T-helper 9 cell (primary cell): ENCODE data around the gene SHISA6.

Source experiments
- DNase-seq: peaks from one replicate; pipeline ENCODE4 v3.0.0-alpha.2; 2020

Gene SHISA6

DNA sequence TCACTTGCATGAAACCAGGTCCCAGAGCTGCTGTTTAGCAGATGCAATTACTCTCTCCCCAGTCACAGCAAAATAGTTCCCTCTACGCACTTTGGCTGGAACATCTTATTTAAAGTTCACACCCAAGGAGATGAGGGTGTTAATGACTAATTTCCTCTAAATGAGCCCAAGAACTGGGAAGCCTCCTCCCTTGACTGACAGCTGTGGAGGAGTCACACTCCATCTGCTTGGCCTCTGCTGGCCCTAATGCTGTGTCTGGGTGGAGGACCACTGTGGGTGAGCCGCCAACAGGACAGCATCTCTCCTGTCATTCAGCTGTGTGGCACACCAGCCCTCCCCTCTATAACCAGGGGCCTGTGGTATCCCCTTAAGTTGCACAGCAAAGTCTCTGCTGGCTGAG lies 115.4 kb downstream of the SHISA6 start:
- DNase-seq, result no peak

DNA sequence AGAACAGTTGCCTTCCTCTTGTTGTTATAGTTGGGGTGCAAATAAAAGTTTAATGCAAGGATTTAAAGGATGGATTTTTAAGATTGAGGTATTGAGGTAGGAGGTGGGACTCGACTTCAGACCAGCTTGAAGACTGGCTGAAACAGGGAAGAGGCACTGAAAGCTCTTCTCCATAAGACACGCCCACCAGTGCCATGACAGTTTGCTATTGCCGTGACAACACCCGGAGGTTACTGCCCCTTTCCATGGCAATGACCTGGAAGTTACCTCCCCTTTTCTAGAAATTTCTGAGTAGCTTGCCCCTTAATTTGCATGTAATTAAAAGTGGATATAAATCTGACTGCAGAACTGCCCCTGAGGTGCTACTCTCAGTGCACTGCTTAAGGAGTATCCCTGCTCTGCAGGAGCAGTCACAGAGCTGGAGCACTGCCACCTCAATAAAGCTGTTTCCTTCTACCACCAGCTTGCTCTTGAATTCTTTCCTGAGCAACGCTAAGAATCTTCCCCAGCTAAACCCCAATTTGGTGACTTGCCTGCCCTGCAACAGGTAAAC lies 122.6 kb downstream of the SHISA6 start:
- DNase-seq, result no peak

DNA sequence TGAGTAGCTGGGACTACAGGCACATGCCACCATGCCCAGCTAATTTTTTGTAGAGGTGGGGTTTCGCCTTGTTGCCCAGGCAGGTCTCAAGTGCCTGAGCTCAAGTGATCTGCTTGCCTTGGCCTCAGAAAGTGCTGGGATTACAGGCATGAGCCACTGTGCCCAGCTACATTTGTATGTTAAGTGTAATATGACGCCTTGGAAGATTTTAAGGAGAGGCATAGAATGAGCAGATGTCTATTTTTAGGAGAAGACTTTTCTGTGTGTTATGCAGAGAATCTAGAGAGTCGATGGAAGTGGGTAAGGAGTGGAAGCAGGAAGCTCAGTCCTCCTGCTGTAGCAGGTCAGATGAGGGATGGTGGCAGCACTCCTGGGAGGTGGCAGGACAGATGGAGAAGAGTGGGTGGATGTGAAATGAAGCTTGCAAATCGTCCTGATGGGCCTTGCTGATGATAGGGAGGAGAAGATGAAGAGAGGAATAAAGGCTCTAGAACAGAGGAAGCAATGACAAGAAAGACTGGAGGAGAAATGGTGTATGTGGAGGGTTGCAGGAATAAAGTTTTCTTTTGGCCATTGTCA lies 125.3 kb downstream of the SHISA6 start:
- DNase-seq, result no peak

DNA sequence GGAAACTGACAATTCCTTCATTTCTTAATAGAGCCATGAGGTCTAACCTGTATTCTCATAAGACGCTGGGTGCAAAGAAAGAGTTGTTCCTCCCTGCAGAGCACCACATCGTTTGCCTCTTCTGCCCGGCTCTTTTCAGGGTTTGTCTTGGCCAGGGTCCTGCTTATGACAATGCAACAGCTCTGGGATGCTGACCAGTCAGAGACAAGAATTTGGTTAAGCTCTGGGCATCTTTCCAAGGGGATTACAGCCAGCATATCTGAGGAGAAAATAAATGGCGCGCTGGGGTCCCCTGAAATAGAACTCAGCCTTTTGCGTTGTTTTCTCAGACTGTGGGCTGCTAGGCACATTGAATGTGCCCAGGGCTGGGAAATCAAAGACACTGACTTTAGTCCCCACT lies 128.6 kb downstream of the SHISA6 start:
- no peak for DNase-seq

DNA sequence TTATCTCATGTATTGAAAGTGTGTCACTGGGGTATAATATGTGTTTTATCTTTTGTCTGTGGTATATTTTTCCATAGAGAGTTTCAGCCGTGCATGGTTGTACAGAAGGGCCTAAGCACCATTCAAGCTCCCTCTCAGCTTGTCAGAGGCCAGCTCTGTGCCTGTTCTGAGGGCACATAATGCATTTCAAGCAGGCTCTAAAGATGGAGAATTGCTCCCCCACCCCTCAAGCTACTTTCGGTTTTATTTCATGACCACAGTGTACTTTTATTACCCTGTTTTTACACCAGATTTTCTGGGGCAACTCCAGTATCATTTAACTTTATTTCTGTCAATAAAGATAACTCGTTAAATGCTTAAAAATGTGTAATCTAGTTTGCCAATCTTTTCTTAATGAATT lies 131.7 kb downstream of the SHISA6 start:
- no peak for DNase-seq

DNA sequence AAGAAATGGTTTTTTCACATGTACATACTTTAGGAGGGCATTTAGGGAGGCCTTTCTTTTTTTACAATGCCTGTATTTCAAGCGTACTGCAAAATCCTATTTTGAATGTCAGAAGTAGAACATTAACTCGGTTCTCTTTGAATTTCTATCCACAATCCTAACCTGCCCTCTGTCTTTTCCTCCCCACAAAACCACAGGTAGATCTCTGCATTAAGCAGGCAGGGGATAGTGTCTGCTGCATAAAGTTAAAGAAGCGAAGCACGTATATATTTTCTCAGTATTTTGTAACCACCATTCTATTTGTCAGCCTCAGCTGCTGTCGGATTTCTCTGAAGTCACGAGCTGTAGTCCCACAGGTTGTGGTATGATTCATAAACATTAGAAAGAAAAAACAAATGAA lies 137.5 kb downstream of the SHISA6 start:
- no peak for DNase-seq

DNA sequence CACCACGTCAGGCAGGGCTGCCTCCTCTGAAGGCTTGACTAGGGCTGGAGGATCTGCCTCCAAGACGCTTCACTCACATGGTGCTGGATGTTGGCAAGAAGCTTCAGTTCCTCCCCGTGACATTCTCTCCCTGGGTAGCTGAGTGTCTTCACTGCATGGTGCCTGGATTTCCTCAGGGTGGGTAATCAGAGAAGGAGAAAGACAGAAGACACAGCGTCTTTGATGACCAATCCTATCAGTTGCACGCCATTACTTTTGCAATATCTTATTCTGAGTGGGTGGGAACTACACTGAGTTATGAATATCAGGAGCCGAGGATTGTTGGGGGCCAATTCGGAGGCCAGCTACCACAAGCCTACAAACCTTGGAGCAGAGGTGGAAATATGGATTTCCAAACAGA lies 139.7 kb downstream of the SHISA6 start:
- DNase-seq, result no peak

DNA sequence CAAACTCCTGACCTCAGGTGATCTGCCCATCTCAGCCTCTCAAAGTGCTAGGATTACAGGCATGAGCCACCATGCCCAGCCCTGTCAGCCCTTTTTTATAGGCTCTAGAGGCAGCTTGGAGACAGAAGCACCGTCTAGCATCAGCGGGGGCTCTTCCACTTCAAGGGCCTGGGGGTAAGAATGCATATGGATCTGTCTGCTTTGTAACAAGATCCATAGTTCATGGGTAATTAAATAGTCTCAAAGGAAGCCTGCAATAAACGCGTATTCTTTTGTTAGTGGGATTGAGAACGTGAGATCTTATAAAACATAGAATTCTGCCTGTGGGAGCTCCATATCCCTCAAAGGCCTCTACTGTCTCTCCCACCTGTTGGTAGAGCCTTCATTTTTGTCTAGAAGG lies 142.1 kb downstream of the SHISA6 start:
- DNase-seq, result no peak

DNA sequence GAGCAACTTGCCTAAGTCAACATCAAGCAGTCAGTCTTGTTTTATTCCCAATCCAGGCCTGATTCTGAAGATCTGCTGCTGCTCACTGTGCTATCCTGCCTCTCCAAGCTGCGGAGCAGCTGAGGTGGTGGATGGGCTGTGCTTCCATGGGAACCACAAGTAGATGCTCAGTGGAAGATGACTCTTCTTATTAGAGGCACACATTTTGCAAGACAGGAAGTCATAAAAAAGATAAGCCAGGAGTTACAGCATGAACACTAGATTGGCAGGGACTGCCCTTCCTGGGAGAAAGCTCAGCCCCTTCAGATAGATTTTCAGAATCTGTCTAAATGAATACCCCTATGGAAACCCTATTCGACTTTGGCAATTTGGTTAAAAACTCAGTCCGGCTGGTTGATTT lies 143.1 kb downstream of the SHISA6 start:
- DNase-seq, result no peak

DNA sequence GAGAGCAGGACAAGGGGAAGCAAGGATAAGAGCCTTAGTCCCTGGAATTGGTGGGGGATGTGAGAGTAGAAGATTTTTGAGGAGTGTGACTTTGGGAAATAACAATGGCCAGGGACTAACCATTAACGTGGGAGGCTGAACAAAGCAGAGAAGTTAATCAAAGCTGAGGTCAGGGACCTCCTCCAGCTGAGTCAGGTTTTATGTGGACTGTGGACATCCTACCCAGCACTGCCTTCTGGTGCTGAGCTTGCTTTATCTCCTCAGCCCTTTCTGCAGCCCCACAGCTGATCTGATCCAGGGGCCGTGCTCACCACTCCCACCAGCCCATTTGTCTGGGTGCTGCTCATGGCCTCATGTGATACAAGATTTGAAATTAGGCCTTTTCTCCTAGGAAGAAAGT lies 146.6 kb downstream of the SHISA6 start:
- DNase-seq, result no peak

DNA sequence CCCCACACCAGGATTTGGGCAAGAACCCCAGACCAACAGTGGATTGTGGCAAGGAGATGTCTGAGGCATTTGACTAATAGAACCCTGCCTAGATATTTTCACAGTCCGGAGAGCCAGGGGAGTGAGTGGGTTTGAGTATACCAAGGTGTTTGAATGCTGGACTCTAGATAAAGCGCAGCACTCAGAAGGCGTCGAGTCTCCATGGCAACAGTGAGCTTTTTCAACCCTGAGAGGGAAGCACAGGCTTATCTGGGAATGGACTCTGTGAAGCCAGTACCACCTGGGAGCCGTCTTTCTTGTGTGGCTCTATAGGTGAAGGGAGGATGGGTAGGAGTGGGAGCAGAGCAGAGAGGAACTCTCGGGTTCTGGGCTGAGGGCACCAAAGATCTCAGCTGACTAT lies 147.0 kb downstream of the SHISA6 start:
- no peak for DNase-seq

DNA sequence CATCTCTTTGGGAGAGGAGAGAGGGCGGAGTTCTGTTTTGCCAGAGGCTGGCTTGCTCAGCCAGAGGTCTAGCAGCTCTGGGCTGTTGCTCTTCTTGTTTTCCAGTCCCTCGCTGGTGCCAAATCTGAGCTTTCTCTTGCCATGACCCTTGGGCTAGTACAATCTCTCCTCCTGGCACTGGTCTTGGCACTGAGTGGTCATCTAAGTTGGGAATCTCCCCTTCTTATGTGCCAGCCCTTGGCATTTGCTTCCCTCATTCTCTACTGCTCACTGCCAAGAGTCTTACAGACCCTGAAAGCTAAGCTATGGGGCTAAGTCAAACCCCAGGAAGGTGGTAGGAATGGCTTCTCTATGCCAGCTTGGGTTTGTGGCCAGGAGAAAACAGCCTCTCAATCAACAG lies 148.6 kb downstream of the SHISA6 start:
- no peak for DNase-seq

DNA sequence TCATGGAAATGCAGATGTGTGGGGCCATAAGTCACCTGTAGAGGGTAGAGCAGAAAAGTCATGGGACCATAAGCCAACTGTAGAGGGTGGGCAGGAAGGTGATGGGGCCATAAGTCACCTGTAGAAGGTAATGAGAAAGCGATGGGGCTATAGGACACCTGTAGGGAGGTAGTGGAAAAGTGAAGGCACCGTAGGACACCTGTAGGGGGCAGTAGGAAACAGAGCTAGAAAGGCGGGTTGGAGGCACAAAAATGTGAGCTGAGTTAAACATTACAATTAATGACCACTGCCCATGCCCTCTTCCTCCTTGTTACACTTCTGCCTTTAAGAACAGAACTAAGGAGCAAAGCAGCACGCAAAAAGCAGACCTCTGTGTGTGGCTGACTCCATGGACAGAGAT lies 150.1 kb downstream of the SHISA6 start:
- no peak for DNase-seq

DNA sequence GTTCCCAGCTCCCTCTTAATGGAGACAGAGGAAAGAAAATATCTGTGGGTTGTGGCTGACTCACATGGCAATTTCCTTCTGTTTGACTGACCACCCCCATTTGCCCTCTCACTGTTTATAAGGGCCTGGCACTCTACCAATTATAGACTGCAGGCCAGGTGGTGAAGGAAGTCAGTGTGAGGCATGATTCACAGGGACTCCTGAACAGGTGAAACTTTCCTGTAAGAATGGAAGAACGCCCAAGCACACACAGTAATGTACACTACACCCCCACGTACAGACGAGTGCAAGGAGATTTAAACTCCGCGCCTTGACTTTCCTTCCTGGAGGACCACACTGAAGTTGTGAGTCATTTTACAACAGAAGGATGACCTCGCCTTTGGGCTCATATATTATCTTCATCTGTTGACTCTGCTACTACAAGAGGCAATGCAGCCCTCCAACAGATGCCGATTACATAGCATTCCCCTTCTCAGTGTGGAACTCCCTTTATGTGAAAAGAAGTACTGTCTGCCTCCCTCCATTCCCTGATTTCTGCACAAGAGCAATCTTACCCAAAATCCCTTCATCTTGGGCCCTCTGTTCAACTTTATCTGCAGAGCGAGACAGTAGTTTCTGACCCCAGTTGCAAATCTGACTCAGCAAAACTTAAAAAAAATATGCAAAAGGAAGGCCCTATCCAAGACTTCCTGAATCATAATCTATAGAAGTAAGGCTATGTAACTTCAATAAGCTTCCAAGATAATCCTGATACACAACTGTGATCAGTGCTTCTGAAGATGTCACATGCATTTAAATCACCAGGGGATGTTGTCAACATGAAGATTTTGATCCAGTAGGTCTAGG lies 163.6 kb downstream of the SHISA6 start:
- no peak for DNase-seq

DNA sequence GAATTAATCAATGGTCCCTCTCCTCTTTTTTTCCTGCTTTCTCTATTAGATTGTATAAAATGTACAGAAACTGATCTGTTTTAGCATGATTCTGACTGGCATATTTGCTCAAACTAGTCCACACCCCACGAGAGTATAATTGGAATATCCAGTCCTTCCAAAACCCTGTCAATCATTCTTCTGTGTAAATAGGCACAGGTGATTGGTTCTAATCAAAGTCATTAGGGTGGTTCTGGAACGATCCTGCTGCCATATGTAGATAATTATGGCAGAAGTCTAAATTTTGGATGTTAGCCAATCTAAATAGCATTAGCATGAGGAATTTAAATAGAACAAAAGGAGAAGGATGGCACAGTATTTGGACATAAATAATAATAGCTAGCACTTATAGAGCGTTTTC lies 165.7 kb downstream of the SHISA6 start:
- no peak for DNase-seq

DNA sequence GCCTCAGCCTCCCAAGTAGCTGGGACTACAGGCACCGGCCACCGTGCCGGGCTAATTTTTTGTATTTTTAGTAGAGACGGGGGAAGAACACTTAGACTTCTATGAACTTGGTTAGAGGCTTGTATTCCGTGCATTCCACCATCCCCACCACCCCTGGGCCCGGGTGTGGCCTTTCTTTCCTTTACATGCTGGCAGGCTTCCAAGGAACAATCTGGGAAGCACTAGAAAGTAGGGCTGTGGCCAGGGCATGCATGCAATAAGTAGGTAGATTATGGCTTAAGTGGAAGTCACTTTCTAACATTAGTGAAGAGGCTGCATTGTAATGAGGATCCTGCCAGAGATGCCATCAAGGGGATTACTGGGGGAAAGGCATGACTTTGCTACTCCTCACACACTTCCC lies 171.6 kb downstream of the SHISA6 start:
- no peak for DNase-seq

DNA sequence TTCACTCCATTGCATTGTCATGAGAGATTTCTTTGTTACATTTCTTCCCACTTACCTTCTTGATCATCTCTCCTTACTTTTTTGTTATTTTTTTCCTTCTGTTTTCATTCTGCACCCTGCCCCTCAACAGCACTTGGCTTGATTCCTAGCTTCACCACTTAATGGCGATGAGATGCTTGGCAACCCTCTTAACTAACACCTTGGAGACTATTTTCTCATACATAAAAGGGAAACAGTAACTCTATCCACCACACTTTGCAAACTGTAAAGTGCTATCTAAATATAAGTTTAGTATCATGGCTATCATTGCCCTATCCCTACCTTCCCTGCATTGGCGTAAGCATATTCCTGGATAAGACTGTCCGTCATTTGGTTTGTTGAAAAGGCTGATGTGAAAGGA lies 177.3 kb downstream of the SHISA6 start:
- no peak for DNase-seq

DNA sequence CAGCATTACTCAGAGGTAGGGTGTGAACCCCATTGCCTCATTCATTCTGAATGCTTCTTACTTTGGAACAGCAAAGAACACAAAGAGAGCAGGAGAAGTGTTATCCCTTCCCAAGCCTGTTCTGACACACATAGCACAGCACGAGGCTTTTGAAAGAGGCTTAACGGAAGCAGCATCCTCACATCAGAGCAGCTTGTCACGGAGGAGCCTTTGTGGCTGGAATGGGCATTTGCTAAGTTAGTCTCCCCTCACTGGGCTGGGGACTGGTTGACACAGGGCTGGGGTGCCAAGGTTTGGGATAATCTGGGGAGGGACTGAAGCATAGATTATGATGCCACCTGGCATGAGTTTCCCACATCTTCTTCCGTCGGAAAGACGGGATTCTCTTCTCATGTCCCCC lies 189.7 kb downstream of the SHISA6 start:
- DNase-seq, result no peak

DNA sequence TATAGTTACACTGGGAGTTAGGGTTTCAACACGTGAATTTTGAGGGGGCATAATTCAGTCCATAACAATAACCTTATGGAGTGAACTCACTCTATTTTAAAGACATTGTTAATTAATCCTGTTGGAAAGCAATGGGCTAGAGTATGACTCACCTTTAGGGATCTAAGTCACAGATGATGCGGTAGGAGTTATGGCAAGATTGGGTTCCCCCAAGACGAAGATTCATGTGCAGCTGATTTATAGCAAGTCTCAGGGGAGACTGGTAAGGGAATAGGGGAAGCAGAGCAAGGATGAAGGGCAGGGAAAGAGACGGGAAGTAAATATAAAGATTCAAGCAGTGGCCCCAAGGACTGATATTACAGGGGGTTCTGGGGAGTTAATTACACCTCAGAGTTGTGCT lies 197.7 kb downstream of the SHISA6 start:
- no peak for DNase-seq

DNA sequence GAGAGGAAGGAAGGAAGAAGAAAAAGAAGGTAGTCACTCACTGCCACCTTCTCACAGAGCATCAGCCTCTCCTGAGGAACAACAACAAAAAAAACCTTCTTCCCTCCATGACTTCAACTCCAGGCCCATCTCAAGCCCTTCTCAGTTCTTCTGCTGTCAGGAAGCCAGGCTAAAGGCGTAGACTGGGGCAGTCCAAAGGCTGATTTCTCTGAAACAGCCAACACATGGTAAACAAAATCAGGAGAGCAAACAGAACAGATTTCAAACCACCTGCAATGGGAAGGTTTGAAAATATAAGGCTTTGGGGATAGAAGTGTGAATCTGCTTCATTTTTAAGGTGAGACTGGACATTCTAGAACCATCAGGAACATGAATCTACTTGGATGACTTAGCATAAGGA lies 200.0 kb downstream of the SHISA6 start:
- DNase-seq, result no peak

DNA sequence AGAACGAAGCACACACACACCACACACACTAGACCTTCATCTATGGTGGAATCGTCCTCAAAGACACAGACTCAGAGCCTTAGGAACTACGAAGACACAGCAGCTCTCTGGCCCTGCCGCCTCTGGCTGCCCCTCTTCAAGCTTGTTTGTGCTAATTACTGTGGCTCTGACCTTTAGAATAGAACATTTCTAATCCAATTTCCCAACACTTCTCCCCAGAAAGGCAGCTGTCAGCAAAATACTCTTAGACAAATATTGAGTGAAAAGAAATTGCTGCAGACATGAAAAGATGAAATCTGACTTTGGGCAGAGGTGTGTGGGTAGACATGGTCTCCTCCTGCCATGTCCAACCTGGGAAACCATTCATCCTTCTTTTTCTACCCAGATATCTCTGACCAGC lies 205.3 kb downstream of the SHISA6 start:
- DNase-seq, result no peak

DNA sequence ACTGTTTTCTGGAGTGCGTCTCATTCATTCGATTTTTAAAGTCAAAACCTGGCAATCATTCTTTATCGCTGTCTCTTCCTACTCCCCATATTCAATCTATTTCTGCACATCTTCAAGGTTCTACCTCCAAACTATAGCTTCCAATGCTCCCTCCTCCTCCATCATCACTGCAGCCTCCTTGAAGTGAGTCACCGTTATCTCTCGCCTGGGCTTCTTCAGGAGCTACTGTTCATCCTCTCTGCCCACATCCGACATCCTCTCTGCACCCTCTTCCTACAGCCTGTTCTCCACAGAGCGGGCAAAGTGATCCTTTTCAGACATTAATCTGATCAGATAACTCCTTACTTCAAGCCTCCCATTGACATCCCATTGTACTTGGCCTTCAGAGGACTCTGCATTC lies 213.1 kb downstream of the SHISA6 start:
- no peak for DNase-seq

DNA sequence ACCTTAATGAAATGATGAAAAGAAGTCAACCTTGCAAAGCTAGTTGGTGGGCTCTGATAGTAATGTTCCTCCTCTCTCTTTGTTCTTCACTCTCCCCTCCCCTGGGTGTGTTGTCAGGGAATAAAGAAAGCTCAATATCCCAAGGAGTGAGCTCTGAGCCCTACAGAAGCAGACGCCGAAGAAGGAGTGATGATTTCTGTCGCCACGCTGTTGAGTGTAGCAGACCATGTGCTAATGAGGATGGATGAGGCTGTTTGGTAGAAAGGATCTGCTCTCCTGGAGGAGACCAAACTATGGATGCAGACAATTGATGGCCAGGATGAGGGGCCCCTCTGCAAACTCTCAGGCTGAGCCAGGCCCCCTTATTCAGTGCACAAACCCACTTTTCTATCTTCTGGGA lies 217.3 kb downstream of the SHISA6 start:
- no peak for DNase-seq

DNA sequence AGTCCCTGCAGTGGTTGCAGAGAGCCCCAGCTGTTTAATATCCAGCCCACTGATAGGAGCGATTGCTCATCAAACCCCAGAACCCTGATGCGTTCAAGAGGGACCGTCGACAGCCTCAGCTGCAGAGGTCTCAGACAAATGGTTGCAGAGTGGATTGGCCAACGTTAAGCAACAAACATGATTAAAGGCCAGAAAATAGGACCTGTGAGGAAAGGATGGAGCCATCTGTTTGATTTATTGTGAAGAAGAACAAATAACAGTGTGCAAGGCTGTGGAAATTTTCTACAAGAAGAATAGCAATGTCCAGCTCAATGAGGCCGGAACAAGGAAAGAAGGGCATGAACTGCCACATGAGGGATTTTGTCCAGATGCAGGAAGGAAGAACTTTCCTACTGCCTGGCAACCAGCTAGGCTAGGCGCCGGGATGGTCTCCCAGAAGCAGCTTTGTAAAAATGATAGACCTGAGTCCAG lies 218.9 kb downstream of the SHISA6 start:
- DNase-seq, result no peak
